PC-9 (cell line): ENCODE data around the gene KCNMB2.

Source experiments
- EZH2 ChIP-seq: fragments of 200-600 bp; sonication (generic); IDR thresholded peaks from 2 replicates; pipeline ENCODE4 v1.8.0; 2017; ENCODE audit warnings: antibody characterized with exemption, low read depth
- TF ChIP-seq, protein P1 (sequence below): fragments of 200-600 bp; sonication (generic); conservative IDR thresholded peaks from 2 replicates; pipeline ENCODE4 v1.6.1; 2017; ENCODE audit warnings: mixed run types, antibody characterized with exemption, mild to moderate bottlenecking, moderate library complexity

DNA sequence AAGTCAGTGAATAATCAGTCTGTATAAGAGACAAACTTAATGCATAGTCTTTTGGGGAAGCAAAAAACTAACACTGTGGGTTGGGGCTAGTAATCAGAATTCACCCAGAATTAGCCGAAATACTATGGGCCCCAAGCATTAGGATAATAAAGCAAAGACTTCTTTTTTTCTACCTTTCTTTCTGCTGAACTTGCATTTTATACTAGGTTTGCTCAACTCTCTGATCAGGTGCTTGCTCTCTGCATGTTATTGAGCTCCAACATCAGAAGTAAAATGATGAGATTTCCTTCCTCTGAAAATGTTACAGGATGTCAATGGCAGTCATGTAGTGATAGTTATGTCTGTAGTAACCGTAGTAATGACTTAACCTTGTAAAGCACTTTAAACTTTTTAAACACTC lies 216.6 kb downstream of the KCNMB2 start:
- TF ChIP-seq, protein P1, sequence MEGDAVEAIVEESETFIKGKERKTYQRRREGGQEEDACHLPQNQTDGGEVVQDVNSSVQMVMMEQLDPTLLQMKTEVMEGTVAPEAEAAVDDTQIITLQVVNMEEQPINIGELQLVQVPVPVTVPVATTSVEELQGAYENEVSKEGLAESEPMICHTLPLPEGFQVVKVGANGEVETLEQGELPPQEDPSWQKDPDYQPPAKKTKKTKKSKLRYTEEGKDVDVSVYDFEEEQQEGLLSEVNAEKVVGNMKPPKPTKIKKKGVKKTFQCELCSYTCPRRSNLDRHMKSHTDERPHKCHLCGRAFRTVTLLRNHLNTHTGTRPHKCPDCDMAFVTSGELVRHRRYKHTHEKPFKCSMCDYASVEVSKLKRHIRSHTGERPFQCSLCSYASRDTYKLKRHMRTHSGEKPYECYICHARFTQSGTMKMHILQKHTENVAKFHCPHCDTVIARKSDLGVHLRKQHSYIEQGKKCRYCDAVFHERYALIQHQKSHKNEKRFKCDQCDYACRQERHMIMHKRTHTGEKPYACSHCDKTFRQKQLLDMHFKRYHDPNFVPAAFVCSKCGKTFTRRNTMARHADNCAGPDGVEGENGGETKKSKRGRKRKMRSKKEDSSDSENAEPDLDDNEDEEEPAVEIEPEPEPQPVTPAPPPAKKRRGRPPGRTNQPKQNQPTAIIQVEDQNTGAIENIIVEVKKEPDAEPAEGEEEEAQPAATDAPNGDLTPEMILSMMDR = no peak
- TF ChIP-seq EZH2 = no peak
